GM18951 (cell line): ENCODE measurements around the gene CFAP65.

Source experiments
- POLR2A ChIP-seq: IDR thresholded peaks from 4 replicates; pipeline ENCODE4 v1.6.1; 2011; ENCODE audit warnings: mild to moderate bottlenecking; ENCODE audit not compliant: insufficient read length, insufficient read depth; ENCODE audit errors: extremely low read depth
- in situ Hi-C: fragments of 300-500 bp; cut with MboI; formaldehyde crosslinking; loops from one replicate; pipeline ENCODE4 v1.12.0; 2022; ENCODE audit warnings: low sequenced_read_pairs, mixed read lengths, inconsistent platforms; ENCODE audit not compliant: unreplicated experiment

Gene CFAP65, protein sequence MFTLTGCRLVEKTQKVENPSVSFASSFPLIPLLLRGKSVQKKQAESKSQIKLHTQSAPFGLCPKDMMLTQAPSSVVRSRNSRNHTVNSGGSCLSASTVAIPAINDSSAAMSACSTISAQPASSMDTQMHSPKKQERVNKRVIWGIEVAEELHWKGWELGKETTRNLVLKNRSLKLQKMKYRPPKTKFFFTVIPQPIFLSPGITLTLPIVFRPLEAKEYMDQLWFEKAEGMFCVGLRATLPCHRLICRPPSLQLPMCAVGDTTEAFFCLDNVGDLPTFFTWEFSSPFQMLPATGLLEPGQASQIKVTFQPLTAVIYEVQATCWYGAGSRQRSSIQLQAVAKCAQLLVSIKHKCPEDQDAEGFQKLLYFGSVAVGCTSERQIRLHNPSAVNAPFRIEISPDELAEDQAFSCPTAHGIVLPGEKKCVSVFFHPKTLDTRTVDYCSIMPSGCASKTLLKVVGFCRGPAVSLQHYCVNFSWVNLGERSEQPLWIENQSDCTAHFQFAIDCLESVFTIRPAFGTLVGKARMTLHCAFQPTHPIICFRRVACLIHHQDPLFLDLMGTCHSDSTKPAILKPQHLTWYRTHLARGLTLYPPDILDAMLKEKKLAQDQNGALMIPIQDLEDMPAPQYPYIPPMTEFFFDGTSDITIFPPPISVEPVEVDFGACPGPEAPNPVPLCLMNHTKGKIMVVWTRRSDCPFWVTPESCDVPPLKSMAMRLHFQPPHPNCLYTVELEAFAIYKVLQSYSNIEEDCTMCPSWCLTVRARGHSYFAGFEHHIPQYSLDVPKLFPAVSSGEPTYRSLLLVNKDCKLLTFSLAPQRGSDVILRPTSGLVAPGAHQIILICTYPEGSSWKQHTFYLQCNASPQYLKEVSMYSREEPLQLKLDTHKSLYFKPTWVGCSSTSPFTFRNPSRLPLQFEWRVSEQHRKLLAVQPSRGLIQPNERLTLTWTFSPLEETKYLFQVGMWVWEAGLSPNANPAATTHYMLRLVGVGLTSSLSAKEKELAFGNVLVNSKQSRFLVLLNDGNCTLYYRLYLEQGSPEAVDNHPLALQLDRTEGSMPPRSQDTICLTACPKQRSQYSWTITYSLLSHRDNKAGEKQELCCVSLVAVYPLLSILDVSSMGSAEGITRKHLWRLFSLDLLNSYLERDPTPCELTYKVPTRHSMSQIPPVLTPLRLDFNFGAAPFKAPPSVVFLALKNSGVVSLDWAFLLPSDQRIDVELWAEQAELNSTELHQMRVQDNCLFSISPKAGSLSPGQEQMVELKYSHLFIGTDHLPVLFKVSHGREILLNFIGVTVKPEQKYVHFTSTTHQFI (N-terminal part only)

DNA sequence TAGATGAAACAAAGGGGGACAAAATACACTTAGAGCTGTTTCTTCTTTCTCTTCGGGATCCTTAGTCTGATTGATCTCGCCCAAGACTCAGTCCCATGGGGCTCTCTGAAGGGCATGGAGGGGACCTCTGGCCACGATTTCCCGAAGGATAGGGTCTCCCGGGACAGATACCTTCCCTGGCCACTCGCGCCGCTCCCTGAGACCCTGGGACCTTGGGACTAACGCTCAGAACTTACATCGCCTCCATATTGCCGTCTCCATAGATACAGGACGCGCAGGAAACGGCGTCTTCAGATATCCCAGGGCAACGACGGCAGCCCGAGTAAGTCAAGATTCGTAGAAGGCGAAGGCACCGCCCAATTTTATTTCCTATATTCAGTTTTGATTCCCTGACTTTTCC lies at the start of gene CFAP65:
CFAP65 (minus strand) TSS at position 265 of the 400 bp plus-strand sequence. CDS start 2,468 bp downstream, outside the sequence.
- TF ChIP-seq POLR2A: no peak
- in situ Hi-C loops: no loop called here

DNA sequence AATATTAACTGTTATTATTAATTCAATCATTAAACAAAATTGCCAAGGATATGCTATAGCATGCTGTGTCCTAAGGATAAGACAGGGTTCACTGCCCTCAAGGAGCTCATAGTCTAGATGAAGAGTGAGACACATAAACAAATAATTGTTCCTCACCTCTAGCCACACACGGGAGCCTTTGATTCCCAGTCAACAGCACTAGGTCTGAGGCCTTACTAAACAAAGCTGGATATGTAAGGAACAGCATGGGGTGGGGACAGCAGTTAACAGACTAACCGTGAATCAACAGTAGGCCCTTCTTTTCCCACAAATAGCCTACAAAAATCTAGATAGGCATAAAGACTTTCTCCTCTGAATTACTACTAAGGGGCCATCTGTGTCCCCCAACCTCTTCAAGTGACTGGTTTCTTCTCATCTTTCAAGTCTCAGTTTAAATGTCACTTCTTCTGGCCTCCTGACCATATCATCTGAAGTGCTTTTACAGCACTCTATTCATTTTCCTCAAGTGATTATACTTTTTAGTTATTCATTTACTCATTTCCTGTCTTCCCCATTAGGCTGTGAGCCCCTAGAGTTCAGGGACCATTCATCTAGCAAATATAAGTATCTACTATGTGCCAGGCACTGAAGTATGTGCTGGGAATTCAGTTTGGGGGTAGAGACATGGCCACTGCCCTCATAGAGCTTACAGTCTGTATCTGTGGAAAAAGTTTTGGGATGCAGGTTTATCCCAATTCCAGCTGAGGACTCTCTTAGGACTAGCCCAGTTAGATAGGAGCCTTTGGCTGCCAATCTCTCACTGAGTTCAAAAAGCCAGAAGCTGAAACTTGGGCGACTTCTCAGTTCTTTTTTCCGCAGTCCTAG lies 49.4 kb upstream of the CFAP65 start:
- no peak for TF ChIP-seq POLR2A
- in situ Hi-C loops: no loop called here

DNA sequence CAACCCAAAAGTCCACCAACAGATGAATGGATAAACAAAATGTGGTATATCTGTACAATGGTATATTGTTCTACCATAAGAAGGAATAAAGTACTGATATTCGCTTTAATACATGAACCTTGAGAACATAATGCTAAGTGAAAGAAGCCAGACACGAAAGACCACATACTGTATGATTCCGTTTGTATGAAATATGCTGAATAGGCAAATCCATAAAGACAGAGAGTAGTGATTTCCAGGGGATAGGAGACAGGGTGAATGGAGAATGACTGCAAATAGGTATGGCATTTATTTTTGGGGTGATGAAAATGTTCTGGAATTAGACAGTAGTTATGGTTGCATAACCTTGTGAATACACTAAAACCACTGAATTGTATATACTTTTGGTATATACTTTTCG lies 48.0 kb upstream of the CFAP65 start:
- no peak for TF ChIP-seq POLR2A
- in situ Hi-C loops: no loop called here

DNA sequence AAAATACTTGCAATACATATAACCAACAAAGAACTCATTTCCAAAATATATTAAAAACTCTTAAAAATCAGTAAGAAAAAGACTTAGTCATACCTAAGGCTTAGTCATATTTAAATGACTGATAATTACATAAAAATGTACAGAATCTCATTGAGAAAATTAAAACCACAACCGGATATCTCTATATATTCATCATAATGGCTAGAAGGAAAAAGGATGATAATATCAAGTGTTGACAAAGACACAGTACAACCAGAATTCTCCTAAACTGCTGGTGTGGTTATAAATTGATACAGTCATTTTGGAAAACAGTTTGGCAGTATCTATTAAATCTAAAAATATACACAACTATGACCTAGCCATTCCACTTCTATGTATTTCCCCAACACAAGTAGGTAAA lies 46.5 kb upstream of the CFAP65 start:
- TF ChIP-seq POLR2A: no peak
- in situ Hi-C loops: no loop called here

DNA sequence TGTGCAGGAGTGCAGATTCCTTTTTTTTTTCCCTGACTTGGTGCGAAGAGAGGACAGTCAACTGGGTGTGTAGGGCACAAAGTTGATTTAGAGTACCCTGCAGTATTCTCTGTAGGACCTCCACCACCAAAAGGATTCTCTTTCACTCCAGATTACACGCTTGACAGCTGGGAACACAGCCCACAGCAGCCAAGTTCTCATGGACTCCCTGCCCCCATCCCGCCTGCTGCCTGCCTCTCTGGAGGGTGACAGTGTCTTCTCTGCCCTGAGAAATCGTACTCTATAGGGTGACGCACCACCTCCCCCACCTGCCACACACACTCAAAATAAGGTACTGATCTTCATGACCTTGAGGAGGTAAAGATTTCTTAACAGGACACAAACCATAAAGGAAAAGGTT lies 46.0 kb upstream of the CFAP65 start:
- TF ChIP-seq POLR2A: no peak
- in situ Hi-C loops: no loop called here

DNA sequence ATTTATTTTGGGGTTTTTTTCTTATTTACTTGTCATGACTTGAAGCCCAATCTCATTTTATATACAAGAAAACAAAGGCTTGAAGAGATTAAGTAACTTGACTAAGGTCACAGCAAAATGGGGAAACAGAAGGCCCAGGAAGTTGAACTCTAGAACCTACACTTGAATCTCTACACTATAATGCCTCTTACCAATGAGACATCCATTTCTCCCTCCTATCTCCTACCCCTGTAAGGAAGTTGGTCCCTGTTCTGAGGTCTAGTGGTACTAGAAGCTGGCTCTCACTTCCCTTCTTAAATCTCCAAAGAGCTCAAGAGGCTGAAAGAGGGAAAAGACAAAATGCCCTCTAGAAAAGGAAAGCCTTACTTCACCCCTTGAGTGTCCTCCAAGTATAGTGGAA lies 44.9 kb upstream of the CFAP65 start:
- no peak for TF ChIP-seq POLR2A
- in situ Hi-C loops: no loop called here

DNA sequence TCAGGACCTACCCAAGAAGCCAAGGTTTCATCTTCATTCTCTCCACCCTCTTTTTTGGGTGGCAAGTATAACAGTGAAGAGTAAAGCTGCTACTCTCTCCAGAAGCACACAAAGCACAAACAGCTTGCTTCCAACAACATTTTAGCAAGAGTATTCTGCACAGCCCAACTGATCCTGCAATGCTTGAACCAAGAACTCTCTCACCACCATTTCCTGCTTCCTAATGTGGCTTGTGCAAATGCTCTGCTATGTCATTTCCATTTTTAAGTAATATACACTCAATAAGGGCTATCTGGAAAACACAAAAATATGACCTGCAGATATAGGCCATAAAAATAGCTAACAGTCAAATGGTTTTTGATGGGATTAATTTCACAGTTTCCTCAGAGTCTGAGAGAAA lies 43.5 kb upstream of the CFAP65 start:
- in situ Hi-C loops: no loop called here
- no peak for TF ChIP-seq POLR2A

DNA sequence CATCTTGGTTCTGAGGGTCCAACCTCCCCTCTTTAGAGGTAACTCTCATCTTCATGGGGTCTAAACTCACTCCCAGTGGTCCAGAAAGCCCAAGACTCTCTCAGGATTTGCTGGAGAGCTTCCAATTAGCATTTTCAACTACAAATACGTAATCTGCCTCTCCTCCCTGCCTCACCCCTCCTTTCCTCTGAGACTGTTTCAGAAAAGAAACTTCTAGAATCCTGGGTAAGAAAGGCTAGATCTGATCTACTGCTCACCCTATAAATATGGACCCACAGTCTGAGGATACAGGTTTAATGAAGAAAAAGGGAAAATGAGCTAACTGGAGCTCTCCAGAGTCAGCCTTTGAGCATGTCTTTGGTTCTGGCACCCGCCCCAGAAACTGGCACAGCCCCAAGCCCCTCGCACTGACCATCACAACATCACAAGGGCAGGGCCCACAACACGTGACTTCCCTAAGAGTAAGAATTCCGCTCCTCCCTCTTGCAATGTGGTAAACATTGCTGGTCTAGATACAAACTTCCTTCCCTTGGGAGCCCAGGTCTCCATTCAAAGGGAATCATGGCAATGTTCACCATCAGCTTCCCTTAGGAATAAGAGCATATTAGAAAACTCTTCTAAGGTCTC lies 41.1 kb upstream of the CFAP65 start:
- in situ Hi-C loops: no loop called here
- no peak for TF ChIP-seq POLR2A

DNA sequence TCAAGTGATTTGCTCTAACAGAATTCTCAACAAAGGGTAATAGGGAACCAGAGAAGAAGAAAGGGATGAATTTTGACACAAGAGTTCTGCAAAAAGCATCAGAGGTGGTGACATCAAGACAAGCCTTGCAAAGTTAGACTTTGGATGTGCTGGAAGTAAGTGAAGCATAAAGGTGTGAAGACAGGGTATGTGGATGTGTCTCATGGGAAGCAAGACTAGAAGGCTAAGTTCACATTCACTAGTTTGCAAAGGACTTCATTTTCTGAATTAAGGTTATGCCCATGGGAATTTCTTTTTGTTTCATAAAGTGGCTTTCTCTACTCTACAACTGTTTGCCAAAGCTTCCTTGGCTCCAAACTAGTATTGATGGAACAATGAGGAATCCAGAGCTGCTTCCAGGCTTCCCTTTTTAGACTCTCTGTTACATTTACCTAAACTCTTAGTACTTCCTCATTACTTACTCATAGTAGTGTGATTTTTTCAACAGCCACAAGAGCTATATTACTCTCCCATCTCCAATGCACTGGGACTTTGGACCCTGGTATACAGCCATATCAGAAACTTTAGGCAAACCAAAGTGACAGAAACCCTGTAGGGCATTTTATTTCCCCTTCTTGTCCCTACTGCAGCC lies 40.5 kb upstream of the CFAP65 start:
- in situ Hi-C loops: no loop called here
- no peak for TF ChIP-seq POLR2A

DNA sequence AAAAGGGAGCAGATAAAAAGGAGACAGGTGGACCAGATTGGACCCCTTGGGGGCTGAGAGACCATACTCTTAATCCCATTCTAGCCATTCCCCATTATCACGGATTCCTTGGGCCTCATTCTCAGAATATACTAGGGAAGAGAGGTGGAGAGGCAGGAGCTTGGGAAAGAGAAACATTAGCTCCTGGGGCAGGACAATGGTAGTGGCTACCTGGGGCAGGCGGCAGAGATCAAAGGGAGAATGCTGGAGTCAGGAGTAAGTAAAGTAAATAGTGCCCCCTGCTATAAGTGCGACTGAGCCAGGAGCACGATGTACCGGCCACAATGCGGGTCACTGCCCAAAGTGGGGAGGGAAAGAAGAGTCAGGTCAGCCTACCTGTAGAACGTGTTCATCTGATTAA lies 39.8 kb upstream of the CFAP65 start:
- in situ Hi-C loops: no loop called here
- no peak for TF ChIP-seq POLR2A

DNA sequence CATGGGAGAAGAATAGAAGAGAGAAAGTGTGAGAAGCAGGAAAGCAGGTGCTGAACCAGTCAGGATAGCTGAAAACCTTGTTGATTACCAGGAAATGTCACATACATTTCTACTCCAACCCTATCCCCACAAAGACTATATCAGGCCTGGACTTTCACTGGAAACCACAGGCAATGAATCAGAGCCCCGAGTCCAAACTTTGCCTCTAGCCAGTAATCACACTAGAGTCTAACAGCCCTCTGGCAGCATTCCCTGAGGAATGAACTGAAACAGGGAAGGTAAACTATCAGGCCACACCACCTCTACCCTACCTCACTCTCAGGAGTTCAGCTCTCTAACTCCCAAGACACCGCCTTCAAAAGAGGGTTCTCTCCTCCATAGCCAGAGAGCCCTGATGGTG lies 38.1 kb upstream of the CFAP65 start:
- in situ Hi-C loops: no loop called here

DNA sequence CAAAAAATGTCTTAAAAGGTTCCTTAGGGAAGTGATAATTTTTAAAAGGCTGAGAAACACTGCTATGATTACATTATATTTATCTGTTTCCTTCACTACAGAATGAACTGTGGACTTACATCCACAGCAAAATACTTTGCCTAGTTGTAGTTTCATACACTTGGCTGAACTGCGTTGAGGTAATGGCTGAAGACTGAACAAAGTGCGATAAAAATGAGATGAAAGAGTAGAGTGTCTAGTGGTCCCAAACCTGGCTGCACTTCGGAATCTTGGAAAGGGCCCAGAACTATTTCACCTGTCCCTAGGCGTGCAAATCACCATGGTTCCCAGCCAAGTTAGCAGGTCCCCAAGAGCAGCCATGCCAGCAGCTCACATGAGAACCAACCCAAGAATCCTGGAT lies 37.6 kb upstream of the CFAP65 start:
- no peak for TF ChIP-seq POLR2A
- in situ Hi-C loops: no loop called here

More for the DNA sequence above, 38.1 kb upstream of the CFAP65 start:
- no peak for TF ChIP-seq POLR2A

DNA sequence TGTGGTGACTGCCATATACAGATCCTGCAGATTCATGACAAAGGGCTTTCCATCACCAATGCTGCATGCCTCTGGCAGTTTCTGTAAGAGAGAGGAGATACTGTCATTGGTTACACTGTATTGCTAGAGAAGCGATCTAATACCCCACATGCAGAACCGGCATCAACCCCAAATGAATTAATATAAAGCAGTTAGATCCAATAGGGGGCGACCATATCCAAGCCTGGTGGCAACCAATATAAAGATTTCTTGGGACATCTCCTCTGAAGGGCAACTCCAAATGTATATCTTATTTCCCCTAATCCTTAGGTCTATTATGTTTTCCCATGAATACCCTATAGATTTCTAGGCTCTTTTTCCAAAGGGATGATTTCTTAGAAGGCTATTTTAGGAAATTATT lies 36.8 kb upstream of the CFAP65 start:
- in situ Hi-C loops: no loop called here
- no peak for TF ChIP-seq POLR2A
